GM12878 (cell line): Measurements from ENCODE around the gene DNAJC9. TPM values are rescaled to one million over a fixed set of nuclear protein-coding genes. Genes with fewer than 3 reads are reported as not detected.

Experiments used
- ATF2 ChIP-seq: IDR thresholded peaks from 2 replicates; pipeline ENCODE4 v1.6.1; 2012; ENCODE audit warnings: low read length, inconsistent platforms
- BMI1 ChIP-seq: fragments of 450-650 bp; IDR thresholded peaks from 2 replicates; pipeline ENCODE4 v1.6.1; 2016; ENCODE audit warnings: mild to moderate bottlenecking, moderate library complexity, borderline replicate concordance
- DPF2 ChIP-seq: fragments of 450-650 bp; IDR thresholded peaks from 2 replicates; pipeline ENCODE4 v1.6.1; 2017; ENCODE audit warnings: mild to moderate bottlenecking
- ETV6 ChIP-seq, 2 experiments: fragments of 450-650 bp in 1 of 2; IDR thresholded peaks in 1 of 2; conservative IDR thresholded peaks in 1 of 2; 2 replicates each; pipeline ENCODE4 v1.6.1; 2014; ENCODE audit warnings: antibody characterized with exemption in 1 of 2, borderline replicate concordance in 1 of 2, low read depth in 1 of 2, mild to moderate bottlenecking in 1 of 2, moderate library complexity in 1 of 2
- EZH2 ChIP-seq: IDR thresholded peaks from 2 replicates; pipeline ENCODE4 v1.6.1; 2012; ENCODE audit warnings: low read depth, mild to moderate bottlenecking, control low read depth, inconsistent platforms, low read length, borderline replicate concordance; ENCODE audit not compliant: control insufficient read depth
- GABPA ChIP-seq: IDR thresholded peaks from 2 replicates; pipeline ENCODE4 v1.6.1; 2014; ENCODE audit warnings: antibody characterized with exemption, low read depth, mild to moderate bottlenecking, inconsistent platforms
- IKZF1 ChIP-seq: fragments of 450-650 bp; conservative IDR thresholded peaks from 2 replicates; pipeline ENCODE4 v1.6.1; 2017; ENCODE audit warnings: antibody characterized with exemption, mild to moderate bottlenecking
- IRF5 ChIP-seq: fragments of 450-650 bp; IDR thresholded peaks from 2 replicates; pipeline ENCODE4 v1.6.1; 2017; ENCODE audit warnings: borderline replicate concordance
- KAT2A ChIP-seq: conservative IDR thresholded peaks from 2 replicates; pipeline ENCODE4 v1.6.1; 2011; ENCODE audit warnings: low read depth, low read length; ENCODE audit not compliant: control insufficient read depth
- KDM1A ChIP-seq: fragments of 200-600 bp; sonication (generic); IDR thresholded peaks from 2 replicates; pipeline ENCODE4 v1.6.1; 2016; ENCODE audit warnings: borderline replicate concordance
- MLLT1 ChIP-seq: fragments of 450-650 bp; IDR thresholded peaks from 2 replicates; pipeline ENCODE4 v1.6.1; 2016; ENCODE audit warnings: mild to moderate bottlenecking
- PAX5 ChIP-seq: IDR thresholded peaks from 2 replicates; pipeline ENCODE4 v1.6.1; 2011; ENCODE audit warnings: low read depth, low read length, borderline replicate concordance
- PAX8 ChIP-seq: fragments of 450-650 bp; IDR thresholded peaks from 2 replicates; pipeline ENCODE4 v1.6.1; 2017; ENCODE audit warnings: mild to moderate bottlenecking, moderate library complexity
- PML ChIP-seq: IDR thresholded peaks from 2 replicates; pipeline ENCODE4 v1.6.1; 2012; ENCODE audit warnings: low read length, inconsistent platforms
- RAD21 ChIP-seq: IDR thresholded peaks from 2 replicates; pipeline ENCODE4 v1.6.1; 2011; ENCODE audit warnings: mild to moderate bottlenecking, low read depth, low read length, moderate library complexity; ENCODE audit not compliant: insufficient read depth
- SIN3A ChIP-seq: IDR thresholded peaks from 2 replicates; pipeline ENCODE4 v1.6.1; 2012; ENCODE audit warnings: low read depth, low read length, improper control_type of control experiment
- USF2 ChIP-seq: IDR thresholded peaks from 2 replicates; pipeline ENCODE4 v1.6.1; 2011; ENCODE audit warnings: low read depth, low read length, improper control_type of control experiment, borderline replicate concordance
- YY1 ChIP-seq: IDR thresholded peaks from 2 replicates; pipeline ENCODE4 v1.6.1; 2011; ENCODE audit warnings: low read depth, mild to moderate bottlenecking, low read length
- ZBTB11 ChIP-seq: fragments of 450-650 bp; formaldehyde crosslinking; IDR thresholded peaks from 2 replicates; pipeline ENCODE4 v1.5.0; 2022; ENCODE audit warnings: mild to moderate bottlenecking, missing genetic modification characterization
- ZNF622 ChIP-seq: fragments of 450-650 bp; IDR thresholded peaks from 2 replicates; pipeline ENCODE4 v1.6.1; 2017; ENCODE audit warnings: mild to moderate bottlenecking, inconsistent platforms
- ZZZ3 ChIP-seq: IDR thresholded peaks from 2 replicates; pipeline ENCODE4 v1.6.1; 2011; ENCODE audit warnings: low read depth; ENCODE audit not compliant: control insufficient read depth, insufficient read length
- polyA plus RNA-seq, 11 experiments: library from polyadenylated mRNA; depleted of rRNA in 4 of 11; unstranded in 6 of 11; stranded (reverse) in 5 of 11; fragments of >200 nt; fragmentation: Nextera tagmentation in 4 of 11; fragmentation: Illumina TruSeq in 1 of 11; extraction: Ambion mirVana in 4 of 11; extraction: Trizol in 1 of 11; gene quantifications; 1 replicate in 1 of 11; 2 replicates in 10 of 11; pipeline versions ENCODE4 v1.2.1 to v1.2.3, GENCODE V29; 2011 to 2016; ENCODE audit warnings: inconsistent platforms in 2 of 11, missing spikeins in 2 of 11, low read depth in 1 of 11
- total RNA-seq, 4 experiments: library from RNA; depleted of rRNA in 3 of 4; stranded (reverse); fragments of >200 nt in 3 of 4; fragmentation: Illumina TruSeq in 1 of 4; extraction: Trizol in 1 of 4; gene quantifications; 2 replicates each; pipeline versions ENCODE4 v1.2.1 to v1.2.3, GENCODE V29; 2013 to 2021

Gene DNAJC9
- total and polyA plus RNA-seq, 10 of the 15 experiments (the other 5 are each of a cell fraction or from before 2014, with no cell fraction given), result 15.0 to 72.9 (median 41.8) TPM

- 0 out of 2 replicates have a peak, but pooled peaks have one; percentile 11 for TF ChIP-seq ZBTB11 (CRISPR knock-in tag)
- TF ChIP-seq DPF2, result peak; percentile 78
- TF ChIP-seq IKZF1, result peak; percentile 76
- no peak for TF ChIP-seq BMI1
- TF ChIP-seq RAD21, result no peak
- TF ChIP-seq USF2, result no peak; the same call in none of the 2 replicates
- peak; percentile 39 for TF ChIP-seq YY1
- TF ChIP-seq ATF2, result no peak; the same call in 1 of the 2 replicates
- TF ChIP-seq PML, result peak; percentile 95
- TF ChIP-seq SIN3A, result peak; percentile 96
- TF ChIP-seq KAT2A, result no peak
- TF ChIP-seq IRF5, result no peak
- no peak for TF ChIP-seq PAX8
- no peak for TF ChIP-seq ZZZ3
- no peak for TF ChIP-seq GABPA
- peak; percentile 14; the same call in 1 of the 2 replicates for TF ChIP-seq MLLT1
- TF ChIP-seq EZH2, result no peak
- TF ChIP-seq KDM1A, result no peak
- TF ChIP-seq ZNF622, result no peak
- peak; percentile 13; the same call in 1 of the 2 replicates for TF ChIP-seq PAX5
- no peak for TF ChIP-seq ETV6 (conservative IDR thresholded peaks at IDR 0.05 in 1 of 2, IDR thresholded peaks at IDR 0.05 in 1 of 2; ENCODE audit: borderline replicate concordance in 1 of 2, low read depth in 1 of 2)
Measured at GRCh38 chr10:73246646-73247508, at the start of gene DNAJC9 (continued).
